GM12891 (cell line): ENCODE data around the gene DNAJC7.

Experiments
- POLR2A ChIP-seq: IDR thresholded peaks from 2 replicates; pipeline ENCODE4 v1.6.1; 2011; ENCODE audit warnings: low read depth, low read length, control low read depth
- POU2F2 ChIP-seq: IDR thresholded peaks from 2 replicates; pipeline ENCODE4 v1.6.1; 2011; ENCODE audit warnings: low read depth, mild to moderate bottlenecking, control low read depth, low read length, moderate library complexity

- TF ChIP-seq POLR2A (no peak), POU2F2 (no peak)
These were observed 84.3 kb downstream of the DNAJC7 start for GRCh38 chr17:41932816-41933389.
